GM19452 (cell line): ENCODE measurements around the gene RETREG2.

Source experiments
- ATAC-seq: cut with Tn5 transposase; IDR thresholded peaks from one replicate; pipeline ENCODE4 v1.9.1; 2021; ENCODE audit not compliant: unreplicated experiment

RETREG2 gene

GRCh38 chr2:219177552-219178376 is at the start of gene RETREG2:
Gene RETREG2 (plus strand): TSS chr2:219178275. CDS start chr2:219178353, 78 bp downstream.
- ATAC-seq: peak; percentile 45

- no peak for ATAC-seq
Measured at GRCh38 chr2:219128396-219128795, 49.7 kb upstream of the RETREG2 start.

- ATAC-seq: no peak
Measured at GRCh38 chr2:219129589-219129988, 48.5 kb upstream of the RETREG2 start.

- no peak for ATAC-seq
Measured at GRCh38 chr2:219131327-219131726, 46.7 kb upstream of the RETREG2 start.

- no peak for ATAC-seq
Measured at GRCh38 chr2:219131744-219132143, 46.3 kb upstream of the RETREG2 start.

- no peak for ATAC-seq
Measured at GRCh38 chr2:219133976-219134375, 44.1 kb upstream of the RETREG2 start.

- no peak for ATAC-seq
Measured at GRCh38 chr2:219140722-219141121, 37.4 kb upstream of the RETREG2 start.

GRCh38 chr2:219142329-219142728 is 35.7 kb upstream of the RETREG2 start:
- ATAC-seq: no peak

GRCh38 chr2:219149667-219150066 is 28.4 kb upstream of the RETREG2 start:
- ATAC-seq: no peak

- ATAC-seq: no peak
Measured at GRCh38 chr2:219155054-219155644, 22.9 kb upstream of the RETREG2 start.

- no peak for ATAC-seq
Measured at GRCh38 chr2:219157396-219157795, 20.7 kb upstream of the RETREG2 start.

- ATAC-seq: no peak
Measured at GRCh38 chr2:219158025-219158424, 20.1 kb upstream of the RETREG2 start.

GRCh38 chr2:219158586-219158985 is 19.5 kb upstream of the RETREG2 start:
- no peak for ATAC-seq

GRCh38 chr2:219159771-219160185 is 18.3 kb upstream of the RETREG2 start:
- peak; percentile 4 for ATAC-seq

GRCh38 chr2:219160186-219161017 is 17.7 kb upstream of the RETREG2 start, which contains the start of gene NHEJ1:
Gene NHEJ1 (minus strand): TSS chr2:219160815. CDS start chr2:219158362, 2,453 bp downstream.
- ATAC-seq: peak; percentile 90

- ATAC-seq: no peak
Measured at GRCh38 chr2:219161097-219161496, 17.0 kb upstream of the RETREG2 start.

GRCh38 chr2:219163156-219163555 is 14.9 kb upstream of the RETREG2 start:
- ATAC-seq: no peak

- ATAC-seq: no peak
Measured at GRCh38 chr2:219165058-219165911, 12.8 kb upstream of the RETREG2 start.

GRCh38 chr2:219167997-219168396 is 10.1 kb upstream of the RETREG2 start:
- no peak for ATAC-seq

GRCh38 chr2:219168526-219168925 is 9.5 kb upstream of the RETREG2 start:
- ATAC-seq: no peak
